Bronchial epithelial cell (primary cell): ENCODE measurements around the gene ABCD3. TPM values are rescaled to one million over a fixed set of nuclear protein-coding genes. Genes with fewer than 3 reads are reported as not detected.

Experiments
- DNase-seq: peaks from one replicate; pipeline ENCODE4 v3.0.0-alpha.2; 2010; ENCODE audit warnings: low read depth
- FAIRE-seq: peaks from 2 replicates; lab custom pipeline; 2011; peaks lifted over from hg19 to GRCh38; lab: Jason Lieb, UNC
- H3K27me3 ChIP-seq: 2 replicates; pipeline ENCODE4 v1.5.1; 2011; ENCODE audit warnings: low read length; ENCODE audit not compliant: control insufficient read depth, insufficient read depth
- H3K36me3 ChIP-seq: 2 replicates; pipeline ENCODE4 v1.5.1; 2011; ENCODE audit warnings: low read length; ENCODE audit not compliant: control insufficient read depth, insufficient read depth
- H3K4me3 ChIP-seq: 2 replicates; pipeline ENCODE4 v1.5.1; 2011; ENCODE audit warnings: mild to moderate bottlenecking, low read depth, low read length, control low read depth
- CTCF ChIP-seq: IDR thresholded peaks from 2 replicates; pipeline ENCODE4 v1.5.1; 2011; ENCODE audit warnings: mild to moderate bottlenecking, moderate library complexity, low read length, control low read depth, inconsistent platforms; ENCODE audit not compliant: insufficient read depth, severe bottlenecking
- total RNA-seq: library from RNA; depleted of rRNA; stranded (reverse); fragments of >200 nt; gene quantifications from 2 replicates; pipeline ENCODE4 v1.2.1, GENCODE V29; 2014

Gene ABCD3
- total RNA-seq, 1 donor from 2014 or later = 29.2 TPM

GRCh38 chr1:94526152-94526980, 108.2 kb downstream of the ABCD3 start:
- no peaks in the 10 kb centered on the region for H3K36me3 ChIP-seq
- FAIRE-seq (no peak), DNase-seq (peak; percentile 63)
- H3K27me3 ChIP-seq = no peaks in the 10 kb centered on the region
- no peak for TF ChIP-seq CTCF
- no peak overlapping the region for H3K4me3 ChIP-seq

GRCh38 chr1:94527447-94528031, 109.3 kb downstream of the ABCD3 start:
- peak; percentile 8 for TF ChIP-seq CTCF
- DNase-seq (peak; percentile 93), FAIRE-seq (no peak)
- Histone ChIP-seq H3K4me3 (no peak overlapping the region), H3K27me3 (no peaks in the 10 kb centered on the region), H3K36me3 (no peaks in the 10 kb centered on the region)

- DNase-seq (peak; percentile 90), FAIRE-seq (no peak)
- TF ChIP-seq CTCF = peak; percentile 32
- Histone ChIP-seq H3K36me3 (peaks cover 3% of the 10 kb centered on the region), H3K27me3 (no peaks in the 10 kb centered on the region), H3K4me3 (no peak overlapping the region)
Observed at GRCh38 chr1:94528299-94528698, 110.1 kb downstream of the ABCD3 start.

GRCh38 chr1:94528826-94529225, 110.6 kb downstream of the ABCD3 start:
- Histone ChIP-seq H3K4me3 (no peak overlapping the region), H3K36me3 (peaks cover 3% of the 10 kb centered on the region), H3K27me3 (no peaks in the 10 kb centered on the region)
- no peak for FAIRE-seq
- no peak for TF ChIP-seq CTCF
- DNase-seq = no peak

GRCh38 chr1:94529416-94529815, 111.2 kb downstream of the ABCD3 start:
- TF ChIP-seq CTCF = no peak
- no peak for FAIRE-seq

More at GRCh38 chr1:94529416-94529815, 111.2 kb downstream of the ABCD3 start:
- peak; percentile 60 for DNase-seq
- Histone ChIP-seq H3K27me3 (no peaks in the 10 kb centered on the region), H3K4me3 (no peak overlapping the region), H3K36me3 (peaks cover 3% of the 10 kb centered on the region)
